Astrocyte of the spinal cord (primary cell): ENCODE data around the gene PLA2G15.
"Not testable (repeated sequence)": the region's sequence is repeated elsewhere in the genome, so short reads cannot be mapped to it uniquely, and the experiment has no call there.

ENCODE experiments used
- DNase-seq: peaks from one replicate; pipeline ENCODE4 v3.0.0; 2011; ENCODE audit warnings: low read depth, low spot score
- H3K4me3 ChIP-seq: 2 replicates; pipeline ENCODE4 v1.5.1; 2011; ENCODE audit warnings: low read depth, mild to moderate bottlenecking, low read length, moderate library complexity
- in situ Hi-C: cut with HindIII; loops from 2 replicates; pipeline ENCODE4 v1.10.0; 2017; ENCODE audit warnings: low sequenced_read_pairs
- TF ChIP-seq, protein P1 (sequence below): IDR thresholded peaks from 2 replicates; pipeline ENCODE4 v1.5.1; 2012; ENCODE audit warnings: low read depth, mild to moderate bottlenecking, low read length, inconsistent platforms

Gene PLA2G15

DNA sequence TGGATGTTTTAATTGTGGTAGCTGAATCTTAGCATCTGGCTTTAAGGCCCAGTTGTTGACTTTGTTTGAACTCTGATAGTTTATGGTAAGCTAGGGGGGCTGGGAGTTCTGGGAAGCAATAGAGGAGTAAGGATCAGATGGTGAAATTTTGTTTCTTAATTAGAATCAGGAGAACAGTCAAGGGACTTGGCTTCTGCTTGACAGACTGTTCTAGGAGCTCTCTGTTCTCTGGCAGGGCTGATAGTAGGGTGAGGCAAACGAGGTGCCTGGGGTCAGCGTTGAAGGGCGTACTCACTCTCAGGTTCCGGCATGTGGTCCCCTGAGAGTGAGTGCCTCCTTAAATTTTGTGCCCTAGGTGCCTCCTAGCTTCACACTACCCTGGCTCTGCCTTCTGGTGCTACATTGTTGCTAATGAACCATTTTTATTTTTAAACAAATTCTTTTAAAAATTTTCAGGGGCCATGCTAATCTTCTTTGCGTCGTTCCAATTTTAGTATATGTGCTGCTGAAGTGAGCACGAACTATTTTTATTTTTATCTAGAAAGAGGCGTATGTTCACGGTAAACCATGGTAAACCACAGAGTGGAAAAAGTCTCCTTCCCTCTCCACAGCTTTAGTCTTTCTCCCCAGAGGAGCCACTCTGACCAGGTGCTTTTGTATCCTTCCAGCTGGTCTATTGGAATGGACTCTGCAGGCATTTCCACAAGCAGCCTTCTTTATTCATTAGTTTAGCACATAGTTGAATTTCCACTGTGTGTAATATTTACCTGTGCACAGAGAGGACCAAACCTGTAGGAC, 38.8 kb downstream of the PLA2G15 start:
- H3K4me3 ChIP-seq = no peak overlapping the region
- DNase-seq = no peak
- in situ Hi-C loops = no loop called here

DNA sequence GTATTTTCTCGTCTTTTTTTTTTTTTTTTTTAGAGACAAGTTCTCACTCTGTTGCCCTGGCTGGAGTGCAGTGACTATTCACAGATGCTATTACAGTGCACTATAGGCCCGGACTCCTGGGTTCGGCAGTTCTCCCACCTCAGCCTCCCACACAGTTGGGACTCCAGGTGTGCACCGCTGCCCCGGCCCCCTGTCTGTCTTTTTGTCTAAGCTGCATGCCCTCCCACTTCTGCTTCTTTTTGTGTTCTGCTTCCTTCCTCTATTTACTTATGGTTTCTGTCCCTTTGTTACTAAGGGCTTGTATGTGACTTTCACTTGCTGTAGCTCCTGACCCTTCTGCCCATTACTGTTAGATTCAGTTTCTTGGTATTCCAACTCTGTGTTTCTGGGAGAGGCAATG, 39.7 kb downstream of the PLA2G15 start:
- DNase-seq = no peak
- TF ChIP-seq, protein P1, sequence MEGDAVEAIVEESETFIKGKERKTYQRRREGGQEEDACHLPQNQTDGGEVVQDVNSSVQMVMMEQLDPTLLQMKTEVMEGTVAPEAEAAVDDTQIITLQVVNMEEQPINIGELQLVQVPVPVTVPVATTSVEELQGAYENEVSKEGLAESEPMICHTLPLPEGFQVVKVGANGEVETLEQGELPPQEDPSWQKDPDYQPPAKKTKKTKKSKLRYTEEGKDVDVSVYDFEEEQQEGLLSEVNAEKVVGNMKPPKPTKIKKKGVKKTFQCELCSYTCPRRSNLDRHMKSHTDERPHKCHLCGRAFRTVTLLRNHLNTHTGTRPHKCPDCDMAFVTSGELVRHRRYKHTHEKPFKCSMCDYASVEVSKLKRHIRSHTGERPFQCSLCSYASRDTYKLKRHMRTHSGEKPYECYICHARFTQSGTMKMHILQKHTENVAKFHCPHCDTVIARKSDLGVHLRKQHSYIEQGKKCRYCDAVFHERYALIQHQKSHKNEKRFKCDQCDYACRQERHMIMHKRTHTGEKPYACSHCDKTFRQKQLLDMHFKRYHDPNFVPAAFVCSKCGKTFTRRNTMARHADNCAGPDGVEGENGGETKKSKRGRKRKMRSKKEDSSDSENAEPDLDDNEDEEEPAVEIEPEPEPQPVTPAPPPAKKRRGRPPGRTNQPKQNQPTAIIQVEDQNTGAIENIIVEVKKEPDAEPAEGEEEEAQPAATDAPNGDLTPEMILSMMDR = no peak
- H3K4me3 ChIP-seq = no peak overlapping the region
- in situ Hi-C loops = no loop called here

More for the DNA sequence above, 38.8 kb downstream of the PLA2G15 start:
- TF ChIP-seq, protein P1 = no peak

DNA sequence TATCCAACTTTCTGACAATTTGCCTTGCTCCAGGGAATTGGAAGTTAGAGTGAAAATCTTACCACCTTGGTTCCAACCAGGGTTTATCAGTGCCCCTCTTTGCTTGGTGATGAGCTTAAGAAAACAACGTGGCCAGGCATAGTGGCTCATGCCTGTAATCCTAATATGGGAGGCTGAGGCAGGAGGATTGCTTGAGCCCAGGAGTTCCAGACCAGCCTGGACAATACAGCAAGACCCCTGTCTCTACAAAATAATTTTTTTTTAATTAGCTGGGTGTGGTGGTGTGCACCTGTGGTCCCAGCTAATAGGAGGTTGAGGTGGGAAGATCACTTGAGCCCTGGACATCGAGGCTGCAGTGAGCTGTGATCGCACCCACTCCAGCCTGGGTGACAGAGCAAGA, 40.5 kb downstream of the PLA2G15 start:
- H3K4me3 ChIP-seq = no peak overlapping the region
- in situ Hi-C loops = no loop called here
- no peak for DNase-seq
- TF ChIP-seq, protein P1 = no peak

DNA sequence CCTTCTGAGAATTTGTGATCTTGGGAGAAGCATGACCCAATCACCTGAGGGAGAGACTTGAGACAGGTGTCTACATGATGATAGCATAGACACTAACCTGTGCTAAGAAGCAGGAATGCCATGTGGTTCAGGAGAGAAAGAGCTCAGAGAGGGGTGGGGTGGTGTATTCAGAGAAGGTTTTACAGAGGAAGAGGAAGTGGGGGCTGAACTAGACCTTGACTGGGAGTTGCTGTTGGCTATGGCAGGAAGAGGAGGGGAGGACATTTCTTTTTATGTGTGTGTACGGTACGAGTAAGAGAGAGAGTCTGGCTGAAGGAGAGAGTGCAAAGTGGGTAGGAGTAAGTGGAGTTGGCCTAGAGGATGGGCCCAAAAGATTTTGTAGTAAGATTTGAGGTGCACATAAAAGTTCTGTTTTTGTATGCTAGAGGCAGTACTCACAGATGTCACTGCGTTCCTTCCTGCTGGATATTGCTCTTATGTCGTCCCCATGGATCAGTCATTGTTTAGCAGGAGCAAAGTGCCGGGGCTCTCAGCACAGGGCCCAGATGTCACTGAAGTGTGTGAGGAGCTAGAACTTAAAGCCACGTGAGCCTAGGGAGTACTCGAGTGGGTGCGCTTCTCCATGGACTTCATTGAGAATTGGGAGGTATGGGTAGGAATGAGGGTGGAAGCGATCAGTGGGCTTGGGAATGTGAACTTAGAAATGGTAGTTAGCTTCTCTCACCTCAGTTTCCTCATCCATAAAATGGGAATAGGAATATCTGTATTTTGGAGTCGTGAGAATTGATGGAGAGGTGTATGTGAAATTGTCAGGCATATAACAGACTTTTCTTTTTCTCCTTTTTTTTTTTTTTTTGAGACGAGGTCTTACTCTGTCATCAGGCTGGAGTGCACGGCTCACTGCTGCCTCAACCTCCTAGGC, 41.2 kb downstream of the PLA2G15 start:
- TF ChIP-seq, protein P1 = no peak
- in situ Hi-C loops = no loop called here
- DNase-seq = no peak
- H3K4me3 ChIP-seq = no peak overlapping the region

DNA sequence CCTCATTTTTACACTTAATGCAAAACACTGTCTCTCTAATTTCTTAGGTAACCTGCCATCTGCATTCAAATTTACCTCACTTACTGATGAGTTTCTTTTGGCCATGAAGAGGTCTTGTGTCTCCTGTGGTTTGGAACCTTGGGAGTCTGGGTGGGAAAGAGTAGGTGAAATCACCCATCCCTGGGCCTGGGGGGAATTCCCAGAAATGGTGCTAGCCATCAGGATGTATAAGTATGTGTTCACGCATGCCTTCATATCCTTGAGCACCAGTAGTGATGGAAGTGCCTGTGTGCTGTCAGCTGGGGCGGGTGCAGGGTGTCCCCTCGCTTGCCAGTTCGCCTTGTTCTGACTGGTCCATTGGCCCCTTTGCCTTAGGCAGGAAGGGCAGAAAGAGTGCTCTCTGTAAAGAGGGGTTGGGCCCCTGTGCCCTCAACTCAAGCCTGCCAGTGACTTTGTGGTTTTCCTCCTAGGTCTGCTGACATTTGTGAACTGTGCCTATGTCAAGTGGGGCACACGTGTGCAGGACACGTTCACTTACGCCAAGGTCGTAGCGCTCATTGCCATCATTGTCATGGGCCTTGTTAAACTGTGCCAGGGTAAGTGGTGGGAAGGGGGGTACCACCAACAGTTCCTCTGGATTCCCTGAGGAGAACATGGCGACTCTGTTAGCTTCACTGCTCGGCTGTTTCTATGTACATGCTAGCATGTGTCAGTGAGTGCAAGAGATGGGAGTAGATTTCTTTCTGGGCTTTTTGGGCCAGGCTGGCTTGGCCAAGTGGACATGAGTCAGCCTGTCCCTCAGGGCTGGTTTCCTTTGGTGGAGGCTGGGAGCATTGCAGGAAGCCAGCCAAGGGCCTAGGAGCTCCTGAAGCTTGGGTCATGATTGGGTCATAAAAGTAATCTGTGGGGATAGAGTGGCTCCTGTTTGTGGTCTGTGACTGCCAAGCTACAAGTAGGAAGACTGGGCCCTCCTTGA, 42.4 kb downstream of the PLA2G15 start:
- DNase-seq = peak; percentile 73
- in situ Hi-C loops = no loop called here
- H3K4me3 ChIP-seq = no peak overlapping the region
- TF ChIP-seq, protein P1 = no peak

GRCh38 chr16:68288252-68288650, 43.1 kb downstream of the PLA2G15 start:
- in situ Hi-C loops = no loop called here
- no peak overlapping the region for H3K4me3 ChIP-seq
- TF ChIP-seq, protein P1 = no peak
- DNase-seq = no peak

DNA sequence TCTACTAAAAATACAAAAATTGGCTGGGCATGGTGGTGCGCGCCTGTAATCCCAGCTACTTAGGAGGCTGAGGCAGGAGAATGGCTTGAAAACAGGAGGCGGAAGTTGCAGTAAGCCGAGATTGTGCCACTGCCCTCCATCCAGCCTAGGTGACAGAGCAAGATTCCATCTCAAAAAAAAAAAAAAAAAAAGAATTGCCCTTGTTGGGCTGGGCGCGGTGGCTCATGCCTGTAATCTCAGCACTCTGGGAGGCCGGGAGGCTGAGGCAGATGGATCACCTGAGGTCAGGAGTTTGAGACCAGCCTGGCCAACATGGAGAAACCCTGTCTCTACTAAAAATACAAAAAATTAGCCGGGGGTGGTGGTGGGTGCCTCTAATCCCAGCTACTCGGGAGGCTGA, 43.6 kb downstream of the PLA2G15 start:
- DNase-seq, in situ Hi-C loops: not testable (repeated sequence)

More for the DNA sequence above, 43.6 kb downstream of the PLA2G15 start:
- H3K4me3 ChIP-seq = not testable (repeated sequence)
